ENCODE measurements around the gene PVR. TPM values are rescaled to one million over a fixed set of nuclear protein-coding genes. Genes with fewer than 3 reads are reported as not detected.
"Not testable (repeated sequence)": the region's sequence is repeated elsewhere in the genome, so short reads cannot be mapped to it uniquely, and the experiment has no call there.

The PVR gene
- total and polyA plus RNA-seq, 9 of the 15 experiments (the other 6 are each of a cell fraction or from before 2014, with no cell fraction given) = 0.89 to 14.5 (median 9.8) TPM

GRCh38 chr19:44708940-44709339 lies 65.2 kb downstream of the PVR start:
- H4K20me1 ChIP-seq (replicated peaks; ENCODE audit: control insufficient read depth, insufficient read depth, low read length) = no peaks in the 10 kb centered on the region
- no peak overlapping the region for H3K9ac ChIP-seq (ENCODE audit: insufficient read depth in 1 of 2, low read depth in 2 of 2, low read length in 2 of 2)
- H3K4me1 ChIP-seq (replicated peaks in 1 of 2; ENCODE audit: control insufficient read depth in 2 of 2, insufficient read depth in 2 of 2, low read length in 2 of 2) = peaks cover 0 to 7% of the 10 kb centered on the region in 2 experiments; a peak in 2 of 5 replicates
- in situ Hi-C loops (cut with MboI) (no loop called here), intact Hi-C loops (cut with micrococcal nuclease) (no loop called here)
- no peak for ATAC-seq
- no peaks in the 10 kb centered on the region for H3K79me2 ChIP-seq (ENCODE audit: control insufficient read depth, insufficient read depth, low read length)
- H3K27ac ChIP-seq (ENCODE audit: extremely low read depth, low read depth, low read length) = no peak overlapping the region
- H3K9me1 ChIP-seq (ENCODE audit: control insufficient read depth, insufficient read depth, low read length) = no peaks in the 10 kb centered on the region
- no peaks in the 10 kb centered on the region for H3K9me3 ChIP-seq (replicated peaks; ENCODE audit: control insufficient read depth, insufficient read depth, low read depth, low read length)
- WGBS (ENCODE audit: insufficient coverage, low coverage, missing lambda C conversion rate) = 16% methylated on average over 5 of the region's 5 CpGs
- TF ChIP-seq ZFP36 (IDR thresholded peaks at IDR 0.05; ENCODE audit: low read depth, low read length, partially characterized antibody) (peak; percentile 30), CREBBP (IDR thresholded peaks at IDR 0.05; ENCODE audit: low read depth, low read length) (no peak)
- no peak overlapping the region for H2AFZ ChIP-seq (ENCODE audit: low read depth, low read length)
- H3K4me2 ChIP-seq (ENCODE audit: insufficient read depth, low read length) = no peak overlapping the region
- CTCF ChIA-PET (ENCODE audit: low intra/inter-chr PET ratio) = interaction anchor here (0.6 kb wide), 1 partner anchor 62 kb away, joined by 3 read pairs; no protein-coding TSS in a partner anchor
- no peak for FAIRE-seq
- no peaks in the 10 kb centered on the region for H3K27me3 ChIP-seq (ENCODE audit: control insufficient read depth in 2 of 2, insufficient read depth in 2 of 2, low read length in 2 of 2)
- no peak for DNase-seq (ENCODE audit: extremely low read depth in 1 of 4, low spot score in 3 of 4)
- POLR2A ChIA-PET = no interaction called here
- BruUV-seq (replicated peaks) = no TSS peak
- no peak overlapping the region for H3K4me3 ChIP-seq
- H3K36me3 ChIP-seq (ENCODE audit: control insufficient read depth, insufficient read depth, low read length) = no peaks in the 10 kb centered on the region

GRCh38 chr19:44709434-44710266 lies 65.9 kb downstream of the PVR start:
- H3K27me3 ChIP-seq (ENCODE audit: control insufficient read depth in 2 of 2, insufficient read depth in 2 of 2, low read length in 2 of 2); in situ Hi-C loops (cut with MboI); H3K4me1 ChIP-seq (replicated peaks in 1 of 2; ENCODE audit: control insufficient read depth in 2 of 2, insufficient read depth in 2 of 2, low read length in 2 of 2); BruUV-seq (replicated peaks); H3K9me3 ChIP-seq (replicated peaks; ENCODE audit: control insufficient read depth, insufficient read depth, low read depth, low read length); intact Hi-C loops (cut with micrococcal nuclease); H3K9me1 ChIP-seq (ENCODE audit: control insufficient read depth, insufficient read depth, low read length); ATAC-seq; H4K20me1 ChIP-seq (replicated peaks; ENCODE audit: control insufficient read depth, insufficient read depth, low read length); H3K4me3 ChIP-seq; H3K27ac ChIP-seq (ENCODE audit: extremely low read depth, low read depth, low read length); H3K9ac ChIP-seq (ENCODE audit: insufficient read depth in 1 of 2, low read depth in 2 of 2, low read length in 2 of 2); H3K79me2 ChIP-seq (ENCODE audit: control insufficient read depth, insufficient read depth, low read length); H3K4me2 ChIP-seq (ENCODE audit: insufficient read depth, low read length); FAIRE-seq; DNase-seq (ENCODE audit: extremely low read depth in 1 of 4, low spot score in 3 of 4); H3K36me3 ChIP-seq (ENCODE audit: control insufficient read depth, insufficient read depth, low read length); H2AFZ ChIP-seq (ENCODE audit: low read depth, low read length): not testable (repeated sequence)
- CTCF ChIA-PET (ENCODE audit: low intra/inter-chr PET ratio) = interaction anchor here (0.6 kb wide), 1 partner anchor 61 kb away, joined by 3 read pairs; no protein-coding TSS in a partner anchor
- TF ChIP-seq ZFP36 (IDR thresholded peaks at IDR 0.05; ENCODE audit: low read depth, low read length, partially characterized antibody) = peak; percentile 53
- 56% methylated on average over 2 of the region's 4 CpGs for WGBS (ENCODE audit: insufficient coverage, low coverage, missing lambda C conversion rate)
- POLR2A ChIA-PET = interaction anchor here (0.6 to 1.1 kb wide), 2 partner anchors 11 to 61 kb away, joined by 3 to 4 read pairs; no protein-coding TSS in a partner anchor
